KMS-11 (cell line): ENCODE data around the gene ATP9B.

Experiments
- H2AFZ ChIP-seq: fragments of 200-600 bp; sonication (generic); 2 replicates; pipeline ENCODE4 v1.6.1; 2016; ENCODE audit warnings: antibody characterized with exemption, mixed run types, low read depth
- H3K27ac ChIP-seq: fragments of 200-600 bp; sonication (generic); 2 replicates; pipeline ENCODE4 v1.6.1; 2016; ENCODE audit warnings: mild to moderate bottlenecking, mixed run types
- H3K27me3 ChIP-seq: fragments of 200-600 bp; sonication (generic); 2 replicates; pipeline ENCODE4 v1.6.1; 2017; ENCODE audit warnings: mild to moderate bottlenecking, low read depth, mixed run types, moderate library complexity; ENCODE audit not compliant: insufficient read depth
- H3K36me3 ChIP-seq: fragments of 200-600 bp; sonication (generic); 2 replicates; pipeline ENCODE4 v1.6.1; 2017; ENCODE audit warnings: mild to moderate bottlenecking, mixed run types; ENCODE audit not compliant: insufficient read depth
- H3K4me1 ChIP-seq: fragments of 200-600 bp; sonication (generic); 2 replicates; pipeline ENCODE4 v1.6.1; 2016; ENCODE audit warnings: mild to moderate bottlenecking, low read depth, mixed run types; ENCODE audit not compliant: poor library complexity, severe bottlenecking
- H3K4me2 ChIP-seq: fragments of 200-600 bp; sonication (generic); 2 replicates; pipeline ENCODE4 v1.7.0; 2016; ENCODE audit warnings: mild to moderate bottlenecking, mixed run types
- H3K4me3 ChIP-seq: fragments of 200-600 bp; sonication (generic); IDR thresholded peaks from 2 replicates; pipeline ENCODE4 v1.6.1; 2017; ENCODE audit warnings: low read depth, low read length, mixed read lengths; ENCODE audit not compliant: insufficient read depth
- H3K79me2 ChIP-seq: fragments of 200-600 bp; sonication (generic); 2 replicates; pipeline ENCODE4 v1.6.1; 2016; ENCODE audit warnings: low read depth, mixed run types; ENCODE audit not compliant: insufficient read depth
- H3K9ac ChIP-seq: fragments of 200-600 bp; sonication (generic); 2 replicates; pipeline ENCODE4 v1.6.1; 2016; ENCODE audit warnings: mild to moderate bottlenecking, mixed run types
- H4K20me1 ChIP-seq: fragments of 200-600 bp; sonication (generic); 2 replicates; pipeline ENCODE4 v1.6.1; 2016; ENCODE audit warnings: mild to moderate bottlenecking, mixed run types; ENCODE audit not compliant: insufficient read depth
- CTCF ChIP-seq: fragments of 200-600 bp; sonication (generic); conservative IDR thresholded peaks from 2 replicates; pipeline ENCODE4 v1.6.1; 2017; ENCODE audit warnings: low read depth, mild to moderate bottlenecking, antibody characterized with exemption, low read length, moderate library complexity, mixed read lengths

ATP9B gene

GRCh38 chr18:79056827-79057367, 12.3 kb upstream of the ATP9B start:
- Histone ChIP-seq H3K4me1 (no peaks in the 10 kb centered on the region), H3K9ac (no peak overlapping the region), H3K4me3 (no peak overlapping the region), H3K79me2 (no peaks in the 10 kb centered on the region), H4K20me1 (no peaks in the 10 kb centered on the region), H3K27ac (no peak overlapping the region), H3K36me3 (no peaks in the 10 kb centered on the region), H3K4me2 (no peak overlapping the region), H2AFZ (no peak overlapping the region), H3K27me3 (no peaks in the 10 kb centered on the region)
- no peak for TF ChIP-seq CTCF

GRCh38 chr18:79058007-79058406, 11.2 kb upstream of the ATP9B start:
- Histone ChIP-seq H4K20me1 (no peaks in the 10 kb centered on the region), H3K27ac (no peak overlapping the region), H3K79me2 (no peaks in the 10 kb centered on the region), H3K4me1 (no peaks in the 10 kb centered on the region), H3K27me3 (no peaks in the 10 kb centered on the region), H3K9ac (no peak overlapping the region), H3K4me3 (no peak overlapping the region), H3K4me2 (no peak overlapping the region), H2AFZ (no peak overlapping the region), H3K36me3 (no peaks in the 10 kb centered on the region)
- no peak for TF ChIP-seq CTCF

GRCh38 chr18:79062806-79063205, 6.4 kb upstream of the ATP9B start:
- Histone ChIP-seq H3K79me2 (no peaks in the 10 kb centered on the region), H3K4me1 (no peaks in the 10 kb centered on the region), H3K36me3 (no peaks in the 10 kb centered on the region), H3K27me3 (no peaks in the 10 kb centered on the region), H3K9ac (no peak overlapping the region), H4K20me1 (no peaks in the 10 kb centered on the region), H3K4me2 (no peak overlapping the region), H3K27ac (no peak overlapping the region), H3K4me3 (no peak overlapping the region), H2AFZ (no peak overlapping the region)
- no peak for TF ChIP-seq CTCF

- Histone ChIP-seq H3K4me1 (no peaks in the 10 kb centered on the region), H3K36me3 (no peaks in the 10 kb centered on the region), H2AFZ (no peak overlapping the region), H3K9ac (no peak overlapping the region), H3K27me3 (no peaks in the 10 kb centered on the region), H3K27ac (no peak overlapping the region), H3K4me2 (no peak overlapping the region), H4K20me1 (no peaks in the 10 kb centered on the region), H3K79me2 (no peaks in the 10 kb centered on the region), H3K4me3 (no peak overlapping the region)
- TF ChIP-seq CTCF, result no peak
Measured at GRCh38 chr18:79064228-79064627, 5.0 kb upstream of the ATP9B start.
